ENCODE measurements around the gene FAM184B.

- TF ChIP-seq POLR2AphosphoS5 (IDR thresholded peaks at IDR 0.05; ENCODE audit: low read depth, low read length) (no peak), POLR2A (IDR thresholded peaks at IDR 0.05; ENCODE audit: borderline replicate concordance, extremely low read depth, insufficient read depth, insufficient read length) (no peak)
Observed at GRCh38 chr4:17690135-17690534, 91.3 kb downstream of the FAM184B start.

All from HCT116 (cell line).